Activated CD8-positive, alpha-beta T cell treated with anti-CD3 and anti-CD28 coated beads for 36 hours (primary cell): ENCODE data around the gene MMP21. TPM values are rescaled to one million over a fixed set of nuclear protein-coding genes. Genes with fewer than 3 reads are reported as not detected.

Experiments
- ATAC-seq: fragments of 200-7000 bp; cut with Tn5 transposase; one replicate; pipeline ENCODE4 v1.10.0; 2021; ENCODE audit warnings: mild to moderate bottlenecking, moderate library complexity
- CTCF ChIA-PET: fragments of 350-600 bp; sonication (Branson Sonifier 250); formaldehyde crosslinking; loops from one replicate; lab custom pipeline; 2021; ENCODE audit warnings: antibody characterized with exemption; lab: Charles Lee
- POLR2A ChIA-PET: fragments of 350-600 bp; sonication (Branson Sonifier 250); formaldehyde crosslinking; loops from one replicate; lab custom pipeline; 2021; ENCODE audit warnings: antibody characterized with exemption; lab: Charles Lee
- DNase-seq: peaks from one replicate; pipeline ENCODE4 v3.0.0-alpha.2; 2020
- H3K27ac Mint-ChIP-seq: one replicate; pipeline ENCODE4 v1.8.0; 2021; ENCODE audit warnings: mild to moderate bottlenecking, mixed read lengths
- H3K27me3 Mint-ChIP-seq: one replicate; pipeline ENCODE4 v1.8.0; 2021; ENCODE audit warnings: mixed read lengths
- H3K36me3 Mint-ChIP-seq: one replicate; pipeline ENCODE4 v1.8.0; 2021; ENCODE audit warnings: low read depth, mixed read lengths
- H3K4me1 Mint-ChIP-seq: one replicate; pipeline ENCODE4 v1.8.0; 2021; ENCODE audit warnings: low read depth, mixed read lengths
- H3K4me3 Mint-ChIP-seq: one replicate; pipeline ENCODE4 v1.8.0; 2021; ENCODE audit warnings: mild to moderate bottlenecking, moderate library complexity, mixed read lengths
- H3K9me3 Mint-ChIP-seq: one replicate; pipeline ENCODE4 v1.8.0; 2021; ENCODE audit warnings: mixed read lengths
- intact Hi-C: fragments of 100-400 bp; cut with micrococcal nuclease; formaldehyde crosslinking; loops from one replicate; pipeline ENCODE4 v1.10.0; 2022
- total RNA-seq, 2 experiments: library from RNA; stranded (reverse); gene quantifications; one replicate each; pipeline ENCODE4 v1.2.3, GENCODE V29; 2021
- TF ChIP-seq, protein P1 (sequence below): fragments of 200-600 bp; IDR thresholded peaks from one replicate; pipeline ENCODE4 v1.8.0; 2022; ENCODE audit warnings: antibody characterized with exemption, mild to moderate bottlenecking

The MMP21 gene
- total RNA-seq, 2 experiments from 2014 or later = not detected

DNA sequence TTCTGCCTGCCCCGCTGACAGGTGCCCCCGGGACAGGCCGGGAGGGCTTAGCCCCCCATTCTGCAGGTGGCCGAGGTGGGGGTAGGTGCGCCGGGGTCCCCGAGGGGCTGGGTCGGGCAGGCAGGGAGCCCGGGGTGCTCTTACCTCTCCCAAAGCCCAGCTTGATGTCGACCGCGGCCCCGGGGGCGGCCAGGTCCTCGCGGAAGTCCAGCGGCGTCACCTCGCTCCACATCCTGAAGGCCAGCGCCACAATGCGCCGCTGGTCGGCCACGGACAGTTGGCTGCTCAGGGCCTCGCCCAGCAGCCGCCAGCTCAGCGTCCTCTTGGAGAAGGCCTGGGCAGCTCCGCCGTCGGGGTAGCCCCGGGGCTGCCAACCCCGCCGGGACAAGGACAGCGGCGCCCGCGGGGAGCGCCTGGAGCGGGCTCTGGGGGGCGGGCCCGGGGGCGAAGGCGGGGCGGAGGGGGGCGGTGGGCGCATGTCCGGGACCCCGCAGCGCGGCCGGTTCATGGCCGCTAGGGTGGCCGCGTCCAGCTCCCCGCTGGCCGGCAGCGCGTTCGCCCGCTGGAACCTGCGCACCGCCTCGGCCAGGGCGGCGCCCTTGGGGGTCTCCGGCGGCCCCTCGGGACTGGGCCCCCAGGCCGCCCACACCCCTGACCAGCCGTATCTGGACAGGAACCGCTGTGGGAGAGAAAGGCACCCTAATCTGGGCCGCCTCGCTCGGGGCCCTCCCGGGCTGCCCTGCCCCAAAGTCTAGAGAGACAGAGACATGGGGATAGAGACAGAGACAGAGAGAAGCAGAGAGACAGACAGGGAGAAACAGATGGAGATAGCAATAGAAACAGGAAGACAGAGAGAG is 1.7 kb downstream of the MMP21 start:
- H3K27ac Mint-ChIP-seq = no peak overlapping the region

DNA sequence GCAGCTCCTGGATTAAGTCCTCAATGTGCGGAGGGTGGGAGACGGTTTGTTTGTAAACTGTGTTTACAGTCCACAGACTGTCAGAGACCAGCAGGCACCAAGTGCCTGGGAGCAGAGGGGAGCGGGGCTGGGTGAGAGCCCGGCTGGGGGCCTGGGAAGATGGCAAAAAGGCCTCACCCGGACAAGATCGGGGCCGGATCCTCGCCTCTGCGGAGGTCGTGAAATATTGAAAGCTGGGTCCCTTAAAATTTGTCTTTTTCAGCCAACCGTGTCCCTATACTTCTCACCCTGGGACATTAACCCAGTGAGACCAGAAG is 2.8 kb downstream of the MMP21 start:
- Mint-ChIP-seq H3K9me3 (no peaks in the 10 kb centered on the region), H3K27ac (no peak overlapping the region), H3K4me1 (no peaks in the 10 kb centered on the region), H3K4me3 (no peak overlapping the region), H3K27me3 (peaks cover 2% of the 10 kb centered on the region), H3K36me3 (peaks cover 2% of the 10 kb centered on the region)
- intact Hi-C loops = no loop called here
- TF ChIP-seq, protein P1, sequence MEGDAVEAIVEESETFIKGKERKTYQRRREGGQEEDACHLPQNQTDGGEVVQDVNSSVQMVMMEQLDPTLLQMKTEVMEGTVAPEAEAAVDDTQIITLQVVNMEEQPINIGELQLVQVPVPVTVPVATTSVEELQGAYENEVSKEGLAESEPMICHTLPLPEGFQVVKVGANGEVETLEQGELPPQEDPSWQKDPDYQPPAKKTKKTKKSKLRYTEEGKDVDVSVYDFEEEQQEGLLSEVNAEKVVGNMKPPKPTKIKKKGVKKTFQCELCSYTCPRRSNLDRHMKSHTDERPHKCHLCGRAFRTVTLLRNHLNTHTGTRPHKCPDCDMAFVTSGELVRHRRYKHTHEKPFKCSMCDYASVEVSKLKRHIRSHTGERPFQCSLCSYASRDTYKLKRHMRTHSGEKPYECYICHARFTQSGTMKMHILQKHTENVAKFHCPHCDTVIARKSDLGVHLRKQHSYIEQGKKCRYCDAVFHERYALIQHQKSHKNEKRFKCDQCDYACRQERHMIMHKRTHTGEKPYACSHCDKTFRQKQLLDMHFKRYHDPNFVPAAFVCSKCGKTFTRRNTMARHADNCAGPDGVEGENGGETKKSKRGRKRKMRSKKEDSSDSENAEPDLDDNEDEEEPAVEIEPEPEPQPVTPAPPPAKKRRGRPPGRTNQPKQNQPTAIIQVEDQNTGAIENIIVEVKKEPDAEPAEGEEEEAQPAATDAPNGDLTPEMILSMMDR = no peak
- DNase-seq = no peak
- ChIA-PET POLR2A (no interaction called here), CTCF (no interaction called here)
- ATAC-seq = no peak

More for the DNA sequence above, 1.7 kb downstream of the MMP21 start:
- ChIA-PET CTCF (no interaction called here), POLR2A (no interaction called here)
- intact Hi-C loops = no loop called here
- H3K4me1 Mint-ChIP-seq = no peaks in the 10 kb centered on the region
- DNase-seq (no peak), ATAC-seq (no peak)
- peaks cover 2% of the 10 kb centered on the region for H3K36me3 Mint-ChIP-seq
- peaks cover 2% of the 10 kb centered on the region for H3K27me3 Mint-ChIP-seq
- TF ChIP-seq, protein P1 = no peak
- H3K4me3 Mint-ChIP-seq = no peak overlapping the region
- H3K9me3 Mint-ChIP-seq = no peaks in the 10 kb centered on the region

DNA sequence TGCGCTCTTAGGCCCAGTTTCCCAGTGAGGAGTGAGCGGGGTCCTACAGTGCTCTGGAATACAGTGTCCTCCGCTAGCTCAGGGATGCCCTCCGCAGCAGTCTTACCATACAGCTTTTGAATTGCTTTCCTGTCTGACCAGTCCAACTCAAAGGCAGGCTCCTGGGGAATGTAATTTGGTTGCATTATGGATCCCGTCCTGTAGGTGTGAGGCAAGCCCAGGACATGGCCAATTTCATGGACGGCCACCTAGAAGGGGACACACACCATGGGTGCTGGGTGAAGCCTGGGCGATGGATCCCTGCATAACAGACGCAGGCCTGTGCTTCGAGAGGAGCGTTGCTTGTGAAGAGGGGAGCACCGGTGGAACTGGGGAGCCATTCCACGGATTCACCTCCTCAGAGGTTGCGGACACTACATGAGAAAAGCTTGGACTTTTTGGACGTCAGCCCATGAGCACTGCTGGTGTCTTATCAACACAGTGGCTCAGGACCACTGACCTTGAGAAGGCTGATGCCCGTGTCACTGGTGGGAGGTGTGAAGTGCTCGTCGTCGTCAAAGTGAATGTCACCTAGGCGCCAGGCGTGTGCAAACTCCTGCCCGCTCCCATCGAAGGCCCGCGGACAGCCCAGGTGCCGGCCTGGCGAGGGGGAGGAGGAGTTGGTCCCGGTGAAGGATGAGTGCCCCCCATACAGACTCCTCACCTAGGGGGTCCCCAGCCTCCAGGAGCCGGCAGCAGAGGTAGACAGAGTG is 3.3 kb downstream of the MMP21 start:
- peaks cover 3% of the 10 kb centered on the region for H3K36me3 Mint-ChIP-seq
- POLR2A ChIA-PET = no interaction called here
- H3K27ac Mint-ChIP-seq = no peak overlapping the region
- peaks cover 2% of the 10 kb centered on the region for H3K27me3 Mint-ChIP-seq
- intact Hi-C loops = no loop called here
- no peak overlapping the region for H3K4me3 Mint-ChIP-seq
- TF ChIP-seq, protein P1 = no peak
- DNase-seq (no peak), ATAC-seq (no peak)
- H3K9me3 Mint-ChIP-seq = no peaks in the 10 kb centered on the region
- no peaks in the 10 kb centered on the region for H3K4me1 Mint-ChIP-seq
- CTCF ChIA-PET = no interaction called here

DNA sequence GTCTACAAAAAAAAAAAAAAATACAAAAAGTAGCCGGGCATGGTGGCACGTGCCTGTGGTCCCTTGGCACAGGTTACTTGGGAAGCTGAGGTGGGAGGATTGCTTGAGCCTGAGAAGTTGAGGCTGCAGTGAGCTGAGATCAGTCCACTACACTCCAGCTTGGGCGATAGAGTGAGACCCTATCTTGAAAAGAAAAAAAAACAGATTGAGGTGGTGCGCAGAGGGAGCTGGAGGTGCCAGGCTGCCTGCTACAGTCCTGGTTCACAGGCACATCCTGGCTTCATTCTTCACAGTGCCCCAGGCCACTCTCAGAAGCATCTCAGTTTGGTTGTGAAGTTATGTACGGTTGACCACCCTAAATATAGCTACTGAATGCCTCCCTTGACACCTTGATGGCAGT is 4.8 kb downstream of the MMP21 start:
- TF ChIP-seq, protein P1 = no peak
- Mint-ChIP-seq H3K27me3 (peaks cover 2% of the 10 kb centered on the region), H3K36me3 (peaks cover 6% of the 10 kb centered on the region), H3K4me3 (no peak overlapping the region), H3K9me3 (no peaks in the 10 kb centered on the region), H3K4me1 (no peaks in the 10 kb centered on the region), H3K27ac (no peak overlapping the region)
- ChIA-PET POLR2A (no interaction called here), CTCF (no interaction called here)
- DNase-seq (no peak), ATAC-seq (no peak)
- intact Hi-C loops = no loop called here

DNA sequence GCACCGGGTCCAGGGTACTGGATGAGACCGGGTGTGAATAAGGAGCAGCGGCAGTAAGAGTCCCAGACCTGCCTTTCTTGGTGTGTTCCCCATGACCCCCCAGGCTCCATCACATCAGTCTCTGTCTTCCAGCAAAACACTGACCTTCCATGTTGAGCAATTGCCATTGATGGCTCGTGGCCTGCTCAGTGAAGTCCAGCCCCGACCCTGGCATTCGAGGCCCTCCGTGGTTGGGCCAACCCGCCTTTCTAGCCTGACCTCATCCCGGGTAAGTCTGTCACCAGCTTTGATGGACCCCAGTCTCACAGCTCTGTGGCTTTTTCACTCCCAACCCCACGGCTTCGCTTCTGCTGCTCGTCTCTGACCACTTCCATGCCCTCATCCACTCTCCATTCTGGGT is 6.4 kb downstream of the MMP21 start:
- ChIA-PET CTCF (no interaction called here), POLR2A (no interaction called here)
- no peaks in the 10 kb centered on the region for H3K4me1 Mint-ChIP-seq
- ATAC-seq (no peak), DNase-seq (no peak)
- H3K27me3 Mint-ChIP-seq = no peaks in the 10 kb centered on the region
- intact Hi-C loops = no loop called here
- no peak overlapping the region for H3K4me3 Mint-ChIP-seq
- no peaks in the 10 kb centered on the region for H3K9me3 Mint-ChIP-seq
- H3K27ac Mint-ChIP-seq = no peak overlapping the region
- H3K36me3 Mint-ChIP-seq = peaks cover 14% of the 10 kb centered on the region
- TF ChIP-seq, protein P1 = no peak
